SHP77 (cell line): ENCODE results near the gene PCDHGA4.
"Not testable (repeated sequence)": the region's sequence is repeated elsewhere in the genome, so short reads cannot be mapped to it uniquely, and the experiment has no call there.

Experiments used
- DNase-seq, 2 experiments: peaks; one replicate each; lab custom pipeline; 2025; lab: John Stamatoyannopoulos, UW

PCDHGA4 gene

GRCh38 chr5:141354900-141355469 lies at the start of gene PCDHGA4:
TSS of gene PCDHGA4 (plus strand) at chr5:141355021. CDS start at chr5:141355108, 87 bp downstream.
- DNase-seq, result no peak

- DNase-seq, result no peak
These were observed 48.2 kb upstream of the PCDHGA4 start for GRCh38 chr5:141306630-141307029.

GRCh38 chr5:141313711-141314110 lies 41.1 kb upstream of the PCDHGA4 start:
- DNase-seq, result no peak

- not testable (repeated sequence) for DNase-seq
These were observed 37.9 kb upstream of the PCDHGA4 start for GRCh38 chr5:141316963-141317362.

- DNase-seq, result no peak
These were observed 35.6 kb upstream of the PCDHGA4 start for GRCh38 chr5:141319202-141319601.

- DNase-seq, result no peak
These were observed 35.1 kb upstream of the PCDHGA4 start for GRCh38 chr5:141319699-141320098.

- peak; percentile 81 to 84 for DNase-seq
These were observed 34.3 kb upstream of the PCDHGA4 start, which contains the start of gene TAF7 for GRCh38 chr5:141320225-141321169. TSS of gene TAF7 (minus strand) at chr5:141320784. CDS start at chr5:141320044, 740 bp downstream.

- no peak for DNase-seq
These were observed 32.6 kb upstream of the PCDHGA4 start for GRCh38 chr5:141322261-141322660.

- DNase-seq, result peak; percentile 52 to 59
These were observed 28.6 kb upstream of the PCDHGA4 start for GRCh38 chr5:141326088-141326854.

- no peak for DNase-seq
These were observed 26.6 kb upstream of the PCDHGA4 start for GRCh38 chr5:141328231-141328630.

- peak; percentile 18 to 28 for DNase-seq
These were observed 24.3 kb upstream of the PCDHGA4 start, which contains the start of gene PCDHGA1 for GRCh38 chr5:141330299-141331080. TSS of gene PCDHGA1 (plus strand) at chr5:141330514.

GRCh38 chr5:141332571-141332970 lies 22.2 kb upstream of the PCDHGA4 start:
- DNase-seq, result not testable (repeated sequence)

GRCh38 chr5:141338538-141339306 lies 16.1 kb upstream of the PCDHGA4 start, which contains the start of gene PCDHGA2:
TSS of gene PCDHGA2 (plus strand) at chr5:141338760.
- no peak for DNase-seq

- not testable (repeated sequence) for DNase-seq
These were observed 14.0 kb upstream of the PCDHGA4 start for GRCh38 chr5:141340781-141341354.

GRCh38 chr5:141342773-141343172 lies 12.0 kb upstream of the PCDHGA4 start:
- DNase-seq, result no peak

- DNase-seq, result no peak
These were observed 11.4 kb upstream of the PCDHGA4 start, which contains the start of gene PCDHGA3 for GRCh38 chr5:141343242-141343952. TSS of gene PCDHGA3 (plus strand) at chr5:141343829. CDS start at chr5:141344034, 205 bp downstream.

- no peak for DNase-seq
These were observed 10.8 kb upstream of the PCDHGA4 start for GRCh38 chr5:141343953-141344463.

GRCh38 chr5:141345327-141345726 lies 9.5 kb upstream of the PCDHGA4 start:
- no peak for DNase-seq

GRCh38 chr5:141346017-141346416 lies 8.8 kb upstream of the PCDHGA4 start:
- not testable (repeated sequence) for DNase-seq
